ENCODE results near the gene C15orf62.

C15orf62 gene

GRCh38 chr15:40812721-40813425 lies 43.1 kb downstream of the C15orf62 start:
- DNase-seq (ENCODE audit: low read depth in 2 of 3, low spot score in 1 of 3) = no peak

DNA sequence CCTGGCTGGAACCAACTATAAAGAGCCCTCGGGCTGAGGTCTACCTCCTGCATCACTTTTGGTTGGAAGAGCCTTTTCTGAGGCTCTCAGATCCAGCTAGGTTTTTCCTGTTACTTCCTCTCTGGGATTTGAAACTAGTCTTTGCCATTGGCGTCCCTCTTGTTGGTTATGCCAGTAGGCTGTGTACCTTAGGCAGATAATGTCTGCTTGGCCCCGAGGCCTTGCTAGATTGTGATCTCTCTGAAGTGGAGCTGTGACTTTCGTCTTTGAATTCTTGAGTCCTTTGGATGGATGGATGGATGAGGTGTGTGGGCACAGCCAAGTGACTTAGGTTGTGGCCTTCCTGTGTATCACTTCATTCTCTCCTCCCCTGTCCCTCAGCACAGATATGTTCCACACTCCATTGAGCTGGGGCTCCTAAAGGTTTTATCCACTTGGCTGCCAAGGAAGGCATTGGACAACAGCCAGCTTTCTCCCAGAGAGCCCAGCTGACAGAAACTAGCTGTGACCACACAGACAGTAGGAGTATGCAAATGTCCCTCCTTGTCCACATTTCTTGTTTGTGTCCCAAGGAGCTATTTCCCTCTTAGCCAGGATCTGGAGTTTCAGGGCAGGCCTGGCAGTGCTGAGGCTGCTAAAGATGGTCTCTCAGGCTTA lies 45.4 kb downstream of the C15orf62 start:
- no peak for DNase-seq (ENCODE audit: low read depth in 2 of 3, low spot score in 1 of 3)

GRCh38 chr15:40819048-40819447 lies 49.3 kb downstream of the C15orf62 start:
- no peak for DNase-seq (ENCODE audit: low read depth in 2 of 3, low spot score in 1 of 3)

DNA sequence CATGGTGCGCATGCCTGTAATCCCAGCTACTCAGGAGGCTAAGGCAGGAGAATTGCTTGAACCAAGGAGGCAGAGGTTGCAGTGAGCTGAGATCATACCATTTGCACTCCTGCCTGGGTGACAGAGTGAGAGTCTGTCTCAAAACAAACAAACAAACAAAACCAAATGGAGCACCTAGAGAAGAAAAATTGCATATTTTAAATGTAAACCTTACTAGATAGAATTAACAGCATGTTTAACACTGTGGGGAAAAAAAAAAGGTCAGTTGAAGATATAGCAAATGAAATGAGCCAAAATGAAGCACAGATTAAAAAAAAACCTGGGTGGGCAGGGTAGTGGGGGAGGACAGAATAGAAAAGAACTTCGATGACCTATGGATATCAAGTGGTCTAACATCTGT lies 51.4 kb downstream of the C15orf62 start:
- DNase-seq (ENCODE audit: low read depth in 2 of 3, low spot score in 1 of 3) = no peak
